GM12875 (cell line): ENCODE measurements around the gene HAPLN3.

Experiments used
- H3K4me3 ChIP-seq: one replicate; pipeline ENCODE4 v1.5.1; 2011; ENCODE audit warnings: low read depth, low read length, control low read depth
- TF ChIP-seq, protein P1 (sequence below): IDR thresholded peaks from 2 replicates; pipeline ENCODE4 v1.5.1; 2011; ENCODE audit warnings: low read depth, mild to moderate bottlenecking, control low read depth, inconsistent platforms, low read length, moderate library complexity, borderline replicate concordance; ENCODE audit not compliant: insufficient read depth

HAPLN3 gene

DNA sequence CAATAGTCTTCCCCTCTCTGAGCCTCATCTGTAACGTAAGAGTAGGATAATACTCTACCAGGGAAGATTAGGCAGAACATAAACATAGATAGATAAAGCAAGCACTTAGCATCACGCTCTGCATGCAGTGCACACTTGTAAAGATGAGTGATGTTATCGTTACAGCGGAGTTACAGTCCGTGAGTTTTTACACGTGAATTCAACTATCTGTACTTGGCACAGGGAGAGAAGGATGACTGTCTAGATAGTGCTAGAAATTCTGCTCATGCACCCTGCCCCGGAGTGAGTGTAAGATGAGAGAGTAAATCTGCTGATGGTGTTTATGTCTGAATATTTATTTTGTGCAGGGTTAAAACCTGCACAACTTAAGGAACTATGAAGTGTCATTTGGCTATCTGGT, 35.8 kb downstream of the HAPLN3 start:
- TF ChIP-seq, protein P1, sequence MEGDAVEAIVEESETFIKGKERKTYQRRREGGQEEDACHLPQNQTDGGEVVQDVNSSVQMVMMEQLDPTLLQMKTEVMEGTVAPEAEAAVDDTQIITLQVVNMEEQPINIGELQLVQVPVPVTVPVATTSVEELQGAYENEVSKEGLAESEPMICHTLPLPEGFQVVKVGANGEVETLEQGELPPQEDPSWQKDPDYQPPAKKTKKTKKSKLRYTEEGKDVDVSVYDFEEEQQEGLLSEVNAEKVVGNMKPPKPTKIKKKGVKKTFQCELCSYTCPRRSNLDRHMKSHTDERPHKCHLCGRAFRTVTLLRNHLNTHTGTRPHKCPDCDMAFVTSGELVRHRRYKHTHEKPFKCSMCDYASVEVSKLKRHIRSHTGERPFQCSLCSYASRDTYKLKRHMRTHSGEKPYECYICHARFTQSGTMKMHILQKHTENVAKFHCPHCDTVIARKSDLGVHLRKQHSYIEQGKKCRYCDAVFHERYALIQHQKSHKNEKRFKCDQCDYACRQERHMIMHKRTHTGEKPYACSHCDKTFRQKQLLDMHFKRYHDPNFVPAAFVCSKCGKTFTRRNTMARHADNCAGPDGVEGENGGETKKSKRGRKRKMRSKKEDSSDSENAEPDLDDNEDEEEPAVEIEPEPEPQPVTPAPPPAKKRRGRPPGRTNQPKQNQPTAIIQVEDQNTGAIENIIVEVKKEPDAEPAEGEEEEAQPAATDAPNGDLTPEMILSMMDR: no peak
- H3K4me3 ChIP-seq: no peak overlapping the region

DNA sequence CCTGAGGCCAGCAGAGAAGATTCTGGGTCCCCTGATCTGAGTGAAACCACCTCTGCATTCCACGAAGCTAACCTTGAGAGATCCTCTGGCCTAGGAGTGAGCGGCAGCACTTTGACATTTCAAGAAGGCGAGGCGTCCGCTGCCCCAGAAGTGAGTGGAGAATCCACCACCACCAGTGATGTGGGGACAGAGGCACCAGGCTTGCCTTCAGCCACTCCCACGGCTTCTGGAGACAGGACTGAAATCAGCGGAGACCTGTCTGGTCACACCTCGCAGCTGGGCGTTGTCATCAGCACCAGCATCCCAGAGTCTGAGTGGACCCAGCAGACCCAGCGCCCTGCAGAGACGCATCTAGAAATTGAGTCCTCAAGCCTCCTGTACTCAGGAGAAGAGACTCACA, 36.4 kb downstream of the HAPLN3 start:
- no peak overlapping the region for H3K4me3 ChIP-seq
- TF ChIP-seq, protein P1: no peak

DNA sequence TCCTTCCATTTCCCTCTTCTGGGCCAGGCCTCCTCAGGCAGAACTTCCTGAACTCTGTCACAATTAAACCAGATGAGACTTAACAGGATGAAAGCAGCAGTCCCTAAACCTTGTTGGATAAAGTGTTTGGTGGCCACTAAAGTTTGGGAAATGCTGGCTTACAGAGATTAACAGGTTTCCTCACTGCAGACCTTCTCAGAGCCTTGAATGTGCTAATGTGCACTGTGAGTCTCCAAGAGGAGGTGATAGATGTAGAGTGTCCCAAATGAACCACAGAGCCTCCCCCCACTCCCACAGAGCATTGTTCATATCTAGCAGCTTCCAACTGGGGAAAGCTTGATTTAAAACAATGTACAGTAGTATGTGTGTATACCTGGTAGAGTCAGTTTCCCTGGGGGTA, 42.9 kb downstream of the HAPLN3 start:
- TF ChIP-seq, protein P1: no peak
- no peak overlapping the region for H3K4me3 ChIP-seq

DNA sequence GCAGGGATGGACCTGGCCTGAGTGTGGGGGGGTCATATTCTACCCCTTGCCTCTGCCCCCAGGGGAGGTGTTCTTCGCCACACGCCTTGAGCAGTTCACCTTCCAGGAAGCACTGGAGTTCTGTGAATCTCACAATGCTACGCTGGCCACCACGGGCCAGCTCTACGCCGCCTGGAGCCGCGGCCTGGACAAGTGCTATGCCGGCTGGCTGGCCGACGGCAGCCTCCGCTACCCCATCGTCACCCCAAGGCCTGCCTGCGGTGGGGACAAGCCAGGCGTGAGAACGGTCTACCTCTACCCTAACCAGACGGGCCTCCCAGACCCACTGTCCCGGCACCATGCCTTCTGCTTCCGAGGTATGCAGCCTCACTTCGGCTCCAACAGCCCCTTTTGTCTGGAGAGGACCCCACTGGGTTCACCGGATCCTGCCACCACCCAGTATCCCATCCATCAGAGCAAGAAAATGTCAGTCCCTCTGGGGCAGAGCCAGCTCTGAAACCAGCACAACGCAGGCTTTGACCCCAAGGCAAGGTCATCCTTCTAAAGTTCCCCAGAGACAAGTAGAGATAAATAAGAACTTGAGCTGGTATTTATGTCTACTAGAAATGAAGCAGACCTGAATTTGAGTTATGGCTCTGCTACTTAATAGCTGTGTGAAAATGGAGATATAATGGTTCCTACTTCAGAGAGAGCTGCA, 45.8 kb downstream of the HAPLN3 start:
- no peak overlapping the region for H3K4me3 ChIP-seq
- TF ChIP-seq, protein P1: no peak

DNA sequence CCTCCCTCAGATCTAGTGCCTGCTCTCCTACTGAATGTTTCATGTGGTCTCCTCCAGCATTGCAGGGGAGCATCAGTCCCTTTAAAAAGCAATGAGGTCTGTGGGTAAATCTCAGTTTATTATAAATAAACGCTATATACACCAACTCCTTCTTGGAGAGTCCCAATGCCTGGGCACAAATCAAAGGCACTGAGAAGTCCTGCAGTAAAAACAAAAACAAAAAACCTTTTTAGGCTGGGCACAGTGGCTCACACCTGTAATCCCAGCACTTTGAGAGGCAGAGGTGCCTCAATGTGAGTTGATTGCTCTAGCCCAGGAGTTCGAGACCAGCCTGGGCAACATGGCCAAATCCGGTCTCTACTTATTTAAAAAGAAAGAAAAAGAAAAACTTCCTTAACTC, 47.1 kb downstream of the HAPLN3 start:
- TF ChIP-seq, protein P1: no peak
- H3K4me3 ChIP-seq: no peak overlapping the region

- H3K4me3 ChIP-seq: no peak overlapping the region
- TF ChIP-seq, protein P1: no peak
Measured at GRCh38 chr15:88847144-88847543, 48.2 kb downstream of the HAPLN3 start.

DNA sequence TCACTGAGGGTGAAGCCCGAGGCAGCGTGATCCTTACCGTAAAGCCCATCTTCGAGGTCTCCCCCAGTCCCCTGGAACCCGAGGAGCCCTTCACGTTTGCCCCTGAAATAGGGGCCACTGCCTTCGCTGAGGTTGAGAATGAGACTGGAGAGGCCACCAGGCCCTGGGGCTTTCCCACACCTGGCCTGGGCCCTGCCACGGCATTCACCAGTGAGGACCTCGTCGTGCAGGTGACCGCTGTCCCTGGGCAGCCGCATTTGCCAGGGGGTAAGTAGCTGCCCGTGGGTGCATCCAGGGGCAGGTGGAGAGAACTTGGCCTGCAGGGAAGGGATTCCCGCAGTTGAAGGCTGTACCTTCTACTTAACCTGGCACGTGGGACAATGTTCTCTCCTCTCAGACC, 49.7 kb downstream of the HAPLN3 start:
- H3K4me3 ChIP-seq: no peak overlapping the region
- TF ChIP-seq, protein P1: no peak
